Osteocyte (in vitro differentiated cells): ENCODE results near the gene BSPRY. TPM values are rescaled to one million over a fixed set of nuclear protein-coding genes. Genes with fewer than 3 reads are reported as not detected.

Source experiments
- DNase-seq: peaks from one replicate; pipeline ENCODE4 v3.0.0; 2021; ENCODE audit warnings: mixed read lengths; ENCODE audit not compliant: unreplicated experiment; ENCODE audit errors: extremely low spot score
- H3K27ac Mint-ChIP-seq: one replicate; pipeline ENCODE4 v1.8.0; 2021; ENCODE audit warnings: mild to moderate bottlenecking, mixed read lengths; ENCODE audit not compliant: unreplicated experiment
- H3K27me3 Mint-ChIP-seq: one replicate; pipeline ENCODE4 v1.8.0; 2021; ENCODE audit warnings: mixed read lengths; ENCODE audit not compliant: unreplicated experiment
- H3K36me3 Mint-ChIP-seq: one replicate; pipeline ENCODE4 v1.8.0; 2021; ENCODE audit warnings: mixed read lengths; ENCODE audit not compliant: unreplicated experiment
- H3K4me1 Mint-ChIP-seq: one replicate; pipeline ENCODE4 v1.8.0; 2021; ENCODE audit warnings: mixed read lengths; ENCODE audit not compliant: unreplicated experiment
- H3K4me3 Mint-ChIP-seq: one replicate; pipeline ENCODE4 v1.8.0; 2021; ENCODE audit warnings: mild to moderate bottlenecking, moderate library complexity, mixed read lengths; ENCODE audit not compliant: unreplicated experiment
- H3K9me3 Mint-ChIP-seq: one replicate; pipeline ENCODE4 v1.8.0; 2021; ENCODE audit warnings: mixed read lengths; ENCODE audit not compliant: unreplicated experiment
- total RNA-seq: library from RNA; stranded (reverse); gene quantifications from 2 replicates; pipeline ENCODE4 v1.2.1, GENCODE V29; 2021
- TF ChIP-seq, protein P1 (sequence below): fragments of 200-600 bp; sonication (generic); IDR thresholded peaks from 2 replicates; pipeline ENCODE4 v1.5.0; 2021; ENCODE audit warnings: antibody characterized with exemption, mild to moderate bottlenecking, moderate library complexity

BSPRY gene
- total RNA-seq, 1 donor from 2014 or later, result not detected

DNA sequence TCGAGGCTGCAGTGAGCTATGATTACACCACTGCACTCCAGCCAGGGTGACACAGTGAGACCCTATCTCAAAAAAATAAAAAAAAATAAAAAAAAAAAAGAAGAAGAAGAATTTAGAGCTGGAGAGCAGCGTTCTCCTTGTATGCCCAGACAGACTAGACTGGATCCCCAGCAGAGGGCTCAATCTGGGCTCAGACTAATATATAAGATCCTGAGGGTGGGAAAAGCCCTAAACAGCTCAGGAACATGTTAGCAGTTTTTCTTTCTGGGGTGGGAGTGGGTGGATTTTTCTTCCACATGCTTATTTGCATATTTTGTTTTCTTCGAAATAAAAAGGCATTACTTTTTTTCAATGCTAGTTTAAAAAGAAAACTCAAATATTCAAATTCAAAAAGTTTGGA lies 904 bp upstream of the BSPRY start:
- Mint-ChIP-seq H3K4me3 (no peak overlapping the region), H3K36me3 (no peaks in the 10 kb centered on the region), H3K27ac (no peak overlapping the region), H3K27me3 (peaks cover 52% of the 10 kb centered on the region), H3K9me3 (no peaks in the 10 kb centered on the region), H3K4me1 (peaks cover 20% of the 10 kb centered on the region)
- TF ChIP-seq, protein P1, sequence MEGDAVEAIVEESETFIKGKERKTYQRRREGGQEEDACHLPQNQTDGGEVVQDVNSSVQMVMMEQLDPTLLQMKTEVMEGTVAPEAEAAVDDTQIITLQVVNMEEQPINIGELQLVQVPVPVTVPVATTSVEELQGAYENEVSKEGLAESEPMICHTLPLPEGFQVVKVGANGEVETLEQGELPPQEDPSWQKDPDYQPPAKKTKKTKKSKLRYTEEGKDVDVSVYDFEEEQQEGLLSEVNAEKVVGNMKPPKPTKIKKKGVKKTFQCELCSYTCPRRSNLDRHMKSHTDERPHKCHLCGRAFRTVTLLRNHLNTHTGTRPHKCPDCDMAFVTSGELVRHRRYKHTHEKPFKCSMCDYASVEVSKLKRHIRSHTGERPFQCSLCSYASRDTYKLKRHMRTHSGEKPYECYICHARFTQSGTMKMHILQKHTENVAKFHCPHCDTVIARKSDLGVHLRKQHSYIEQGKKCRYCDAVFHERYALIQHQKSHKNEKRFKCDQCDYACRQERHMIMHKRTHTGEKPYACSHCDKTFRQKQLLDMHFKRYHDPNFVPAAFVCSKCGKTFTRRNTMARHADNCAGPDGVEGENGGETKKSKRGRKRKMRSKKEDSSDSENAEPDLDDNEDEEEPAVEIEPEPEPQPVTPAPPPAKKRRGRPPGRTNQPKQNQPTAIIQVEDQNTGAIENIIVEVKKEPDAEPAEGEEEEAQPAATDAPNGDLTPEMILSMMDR, result no peak
- DNase-seq, result no peak

DNA sequence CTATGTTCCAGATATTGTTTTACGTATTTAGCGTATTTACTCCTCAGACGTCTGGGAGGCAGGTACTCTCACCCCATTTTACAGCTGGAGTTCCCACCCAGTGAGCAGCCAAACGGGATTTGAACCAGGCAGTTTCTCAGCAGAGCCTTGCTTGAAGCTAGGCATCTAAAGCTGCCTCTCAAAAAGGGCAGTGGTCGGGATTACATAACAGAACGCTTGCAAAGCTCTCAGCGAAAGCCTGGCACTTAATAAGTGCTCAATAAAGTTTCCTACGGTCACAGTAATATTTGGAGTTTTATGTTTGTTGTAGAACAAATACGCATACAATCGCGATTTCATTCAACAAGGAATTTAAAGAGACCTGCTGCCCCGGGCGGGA lies 286 bp upstream of the BSPRY start:
- no peak for DNase-seq
- Mint-ChIP-seq H3K27me3 (peaks cover 56% of the 10 kb centered on the region), H3K9me3 (no peaks in the 10 kb centered on the region), H3K4me1 (peaks cover 14% of the 10 kb centered on the region), H3K27ac (no peak overlapping the region), H3K4me3 (peak overlapping the region; percentile 57), H3K36me3 (no peaks in the 10 kb centered on the region)
- TF ChIP-seq, protein P1, result no peak

DNA sequence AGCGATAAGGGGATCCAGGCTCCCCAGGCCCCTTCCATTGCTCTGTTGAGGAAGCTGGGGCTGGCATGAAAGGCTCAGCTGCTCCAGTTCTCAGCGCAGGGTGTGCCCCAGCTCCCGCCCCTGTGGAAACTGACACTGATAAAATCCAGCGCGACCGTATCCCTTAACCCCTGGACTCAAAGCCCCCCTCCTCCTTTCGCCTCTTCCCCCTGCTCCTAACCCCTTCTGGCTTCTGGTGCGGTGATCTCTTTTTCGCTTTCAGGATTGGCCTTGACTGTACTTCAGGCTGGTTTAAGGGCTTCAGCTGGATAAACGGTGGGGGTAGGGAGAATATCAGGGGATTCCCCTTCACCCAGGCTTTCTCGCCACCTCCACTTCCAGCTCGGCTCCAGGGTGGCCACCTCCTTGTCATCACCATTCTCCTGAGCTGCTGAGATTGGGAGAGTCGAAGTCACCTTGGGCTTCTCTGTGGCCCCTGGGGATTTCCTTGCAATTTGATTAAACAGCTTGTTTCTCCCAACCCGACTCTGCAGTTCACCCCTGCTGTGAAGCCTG lies 843 bp downstream of the BSPRY start:
- H3K27me3 Mint-ChIP-seq, result peaks cover 67% of the 10 kb centered on the region
- H3K4me3 Mint-ChIP-seq, result peak overlapping the region; percentile 60
- TF ChIP-seq, protein P1, result no peak
- H3K27ac Mint-ChIP-seq, result no peak overlapping the region
- no peaks in the 10 kb centered on the region for H3K9me3 Mint-ChIP-seq
- H3K4me1 Mint-ChIP-seq, result peaks cover 14% of the 10 kb centered on the region
- H3K36me3 Mint-ChIP-seq, result no peaks in the 10 kb centered on the region
- DNase-seq, result no peak

DNA sequence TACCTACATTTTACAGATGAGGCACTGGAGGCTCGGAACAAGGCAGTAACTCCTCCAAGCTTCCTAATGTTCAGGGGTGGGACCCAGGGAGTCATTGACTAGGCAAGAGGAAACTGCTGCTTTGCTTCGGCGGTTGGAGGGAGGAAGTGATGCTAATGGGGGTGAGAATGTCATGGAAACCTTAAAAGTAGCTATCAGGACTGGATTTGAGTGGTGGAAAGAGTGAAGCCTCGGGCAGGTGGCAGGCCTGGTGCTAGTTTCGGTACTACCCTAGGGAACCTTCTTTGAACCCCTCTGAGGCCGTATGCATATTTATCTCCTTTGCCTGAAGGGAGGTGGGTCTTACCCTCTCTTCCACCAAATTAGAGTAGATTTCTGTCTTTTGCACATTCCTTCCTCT lies 1.6 kb downstream of the BSPRY start:
- Mint-ChIP-seq H3K27ac (no peak overlapping the region), H3K9me3 (no peaks in the 10 kb centered on the region), H3K4me3 (no peak overlapping the region), H3K4me1 (peaks cover 14% of the 10 kb centered on the region), H3K27me3 (peaks cover 74% of the 10 kb centered on the region), H3K36me3 (no peaks in the 10 kb centered on the region)
- TF ChIP-seq, protein P1, result no peak
- DNase-seq, result no peak

DNA sequence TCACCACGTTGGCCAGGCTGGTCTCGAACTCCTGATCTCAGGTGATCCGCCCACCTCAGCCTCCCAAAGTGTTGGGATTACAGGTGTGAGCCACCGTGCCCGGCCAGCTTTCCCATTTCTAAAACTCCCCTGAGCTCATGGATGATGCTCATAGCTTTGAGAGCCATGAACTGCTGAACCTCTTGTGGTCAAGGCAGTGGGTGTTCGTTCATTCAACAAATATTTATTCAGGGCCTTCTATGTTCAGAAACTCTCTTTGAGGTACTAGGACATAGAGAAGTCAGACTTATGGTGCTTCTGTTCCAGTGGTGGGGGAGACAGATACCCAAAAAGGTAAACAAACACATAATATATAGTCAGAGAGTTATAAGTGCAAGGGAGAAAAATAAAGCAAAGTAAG lies 2.7 kb downstream of the BSPRY start:
- no peak overlapping the region for H3K4me3 Mint-ChIP-seq
- no peaks in the 10 kb centered on the region for H3K36me3 Mint-ChIP-seq
- H3K4me1 Mint-ChIP-seq, result peaks cover 17% of the 10 kb centered on the region
- peaks cover 84% of the 10 kb centered on the region for H3K27me3 Mint-ChIP-seq
- H3K9me3 Mint-ChIP-seq, result no peaks in the 10 kb centered on the region
- TF ChIP-seq, protein P1, result no peak
- DNase-seq, result no peak
- no peak overlapping the region for H3K27ac Mint-ChIP-seq
